Loucy (cell line): ENCODE measurements around the gene SIK3.

Experiments
- H2AFZ ChIP-seq: fragments of 200-600 bp; sonication (generic); 2 replicates; pipeline ENCODE4 v1.6.0; 2016; ENCODE audit warnings: antibody characterized with exemption, mild to moderate bottlenecking, low read length, moderate library complexity
- H3F3A ChIP-seq: fragments of 200-600 bp; 2 replicates; pipeline ENCODE4 v1.6.0; 2016; ENCODE audit warnings: antibody characterized with exemption, low read depth, mild to moderate bottlenecking
- H3K27me3 ChIP-seq: fragments of 200-600 bp; sonication (generic); 2 replicates; pipeline ENCODE4 v1.6.1; 2014; ENCODE audit warnings: low read length, mild to moderate bottlenecking; ENCODE audit not compliant: insufficient read depth, poor library complexity, severe bottlenecking
- H3K36me3 ChIP-seq: fragments of 200-600 bp; sonication (generic); 2 replicates; pipeline ENCODE4 v1.6.1; 2016; ENCODE audit warnings: low read length; ENCODE audit not compliant: insufficient read depth
- H3K4me1 ChIP-seq: fragments of 200-600 bp; sonication (generic); 2 replicates; pipeline ENCODE4 v1.5.1; 2014; ENCODE audit warnings: low read length, mild to moderate bottlenecking; ENCODE audit not compliant: insufficient read depth, poor library complexity, severe bottlenecking
- H3K4me2 ChIP-seq: fragments of 200-600 bp; sonication (generic); 2 replicates; pipeline ENCODE4 v1.6.0; 2014; ENCODE audit warnings: antibody characterized with exemption, low read length, low read depth, mild to moderate bottlenecking; ENCODE audit not compliant: poor library complexity, severe bottlenecking
- H3K4me3 ChIP-seq: fragments of 200-600 bp; sonication (generic); 2 replicates; pipeline ENCODE4 v1.5.1; 2014; ENCODE audit warnings: low read length, mild to moderate bottlenecking, mixed read lengths; ENCODE audit not compliant: poor library complexity, severe bottlenecking
- H3K79me2 ChIP-seq: fragments of 200-600 bp; sonication (generic); 2 replicates; pipeline ENCODE4 v1.6.1; 2014; ENCODE audit warnings: low read length; ENCODE audit not compliant: insufficient read depth
- H3K9ac ChIP-seq: fragments of 200-600 bp; sonication (generic); 2 replicates; pipeline ENCODE4 v1.6.0; 2014; ENCODE audit warnings: mild to moderate bottlenecking, low read depth, low read length, moderate library complexity; ENCODE audit not compliant: poor library complexity, severe bottlenecking
- H3K9me2 ChIP-seq: fragments of 200-600 bp; sonication (generic); replicated peaks from 2 replicates; pipeline ENCODE4 v1.6.1; 2016; ENCODE audit warnings: low read depth, low read length, mixed read lengths
- H3K9me3 ChIP-seq: fragments of 200-600 bp; sonication (generic); 2 replicates; pipeline ENCODE4 v1.6.1; 2014; ENCODE audit warnings: mild to moderate bottlenecking, antibody characterized with exemption, low read length, low read depth; ENCODE audit not compliant: insufficient read depth
- H4K20me1 ChIP-seq: fragments of 200-600 bp; sonication (generic); 2 replicates; pipeline ENCODE4 v1.6.0; 2014; ENCODE audit warnings: antibody characterized with exemption, low read length, mild to moderate bottlenecking; ENCODE audit not compliant: insufficient read depth, poor library complexity, severe bottlenecking
- EZH2phosphoT487 ChIP-seq: fragments of 200-600 bp; IDR thresholded peaks from 2 replicates; pipeline ENCODE4 v1.6.1; 2018; ENCODE audit warnings: antibody characterized with exemption, mild to moderate bottlenecking, moderate library complexity, borderline replicate concordance
- TF ChIP-seq, protein P1 (sequence below): fragments of 200-600 bp; sonication (generic); conservative IDR thresholded peaks from 2 replicates; pipeline ENCODE4 v1.5.1; 2014; ENCODE audit warnings: mild to moderate bottlenecking, antibody characterized with exemption, low read length

The SIK3 gene

DNA sequence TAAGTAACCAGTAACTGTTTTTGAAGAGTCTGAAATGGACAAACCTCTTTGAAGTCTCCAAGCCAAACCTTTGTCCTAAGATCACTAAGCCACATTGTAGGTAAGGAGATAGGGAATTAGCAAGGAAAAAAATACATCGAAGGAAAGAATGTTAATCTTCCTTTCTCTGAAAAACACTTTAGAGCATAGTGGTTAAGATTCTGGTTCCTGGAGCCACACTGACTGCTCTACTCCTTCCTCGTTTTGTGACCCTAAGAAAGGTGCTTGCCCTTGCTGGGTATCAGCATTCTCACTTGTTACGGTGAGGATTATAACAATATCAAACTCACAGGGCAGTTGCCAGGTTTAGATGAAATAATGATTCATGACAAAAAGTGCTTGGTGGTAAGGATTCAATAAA lies 104.0 kb downstream of the SIK3 start:
- Histone ChIP-seq H3K9me3 (no peaks in the 10 kb centered on the region), H3F3A (no peaks in the 10 kb centered on the region), H3K4me1 (peaks cover 9% of the 10 kb centered on the region), H3K9me2 (no peaks in the 10 kb centered on the region), H4K20me1 (no peaks in the 10 kb centered on the region), H3K36me3 (no peaks in the 10 kb centered on the region), H3K27me3 (no peaks in the 10 kb centered on the region), H3K9ac (no peak overlapping the region), H2AFZ (no peak overlapping the region), H3K4me2 (no peak overlapping the region), H3K79me2 (peaks cover 72% of the 10 kb centered on the region), H3K4me3 (no peak overlapping the region)
- no peak for TF ChIP-seq EZH2phosphoT487
- TF ChIP-seq, protein P1, sequence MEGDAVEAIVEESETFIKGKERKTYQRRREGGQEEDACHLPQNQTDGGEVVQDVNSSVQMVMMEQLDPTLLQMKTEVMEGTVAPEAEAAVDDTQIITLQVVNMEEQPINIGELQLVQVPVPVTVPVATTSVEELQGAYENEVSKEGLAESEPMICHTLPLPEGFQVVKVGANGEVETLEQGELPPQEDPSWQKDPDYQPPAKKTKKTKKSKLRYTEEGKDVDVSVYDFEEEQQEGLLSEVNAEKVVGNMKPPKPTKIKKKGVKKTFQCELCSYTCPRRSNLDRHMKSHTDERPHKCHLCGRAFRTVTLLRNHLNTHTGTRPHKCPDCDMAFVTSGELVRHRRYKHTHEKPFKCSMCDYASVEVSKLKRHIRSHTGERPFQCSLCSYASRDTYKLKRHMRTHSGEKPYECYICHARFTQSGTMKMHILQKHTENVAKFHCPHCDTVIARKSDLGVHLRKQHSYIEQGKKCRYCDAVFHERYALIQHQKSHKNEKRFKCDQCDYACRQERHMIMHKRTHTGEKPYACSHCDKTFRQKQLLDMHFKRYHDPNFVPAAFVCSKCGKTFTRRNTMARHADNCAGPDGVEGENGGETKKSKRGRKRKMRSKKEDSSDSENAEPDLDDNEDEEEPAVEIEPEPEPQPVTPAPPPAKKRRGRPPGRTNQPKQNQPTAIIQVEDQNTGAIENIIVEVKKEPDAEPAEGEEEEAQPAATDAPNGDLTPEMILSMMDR = no peak

DNA sequence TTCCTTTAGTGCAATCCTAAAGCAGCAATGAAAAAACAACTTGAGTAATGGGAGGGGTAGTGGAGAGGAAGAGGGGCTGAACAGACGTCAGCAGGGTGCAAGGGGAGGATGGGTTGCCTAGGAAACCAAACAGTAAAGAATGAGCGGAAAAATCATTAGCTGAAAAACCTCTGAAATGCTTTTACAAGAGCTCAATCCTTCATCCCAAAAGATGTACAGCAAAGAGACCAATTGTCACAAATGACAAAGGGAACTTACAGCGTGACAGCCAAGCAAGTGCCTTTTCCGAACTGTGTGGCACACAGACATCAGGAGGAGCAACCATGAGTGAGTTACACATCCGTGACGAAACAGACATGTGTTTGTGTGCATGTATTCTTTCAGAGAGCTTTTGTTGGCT lies 104.6 kb downstream of the SIK3 start:
- H3K9ac ChIP-seq = no peak overlapping the region
- no peaks in the 10 kb centered on the region for H3K27me3 ChIP-seq
- TF ChIP-seq, protein P1 = no peak
- no peak for TF ChIP-seq EZH2phosphoT487
- H3K4me1 ChIP-seq = peaks cover 9% of the 10 kb centered on the region
- H3K36me3 ChIP-seq = no peaks in the 10 kb centered on the region
- H3K4me2 ChIP-seq = no peak overlapping the region
- H3K4me3 ChIP-seq = no peak overlapping the region
- H3K79me2 ChIP-seq = peaks cover 67% of the 10 kb centered on the region
- no peaks in the 10 kb centered on the region for H3K9me2 ChIP-seq
- H2AFZ ChIP-seq = no peak overlapping the region
- H3K9me3 ChIP-seq = no peaks in the 10 kb centered on the region
- no peaks in the 10 kb centered on the region for H4K20me1 ChIP-seq
- H3F3A ChIP-seq = no peaks in the 10 kb centered on the region

DNA sequence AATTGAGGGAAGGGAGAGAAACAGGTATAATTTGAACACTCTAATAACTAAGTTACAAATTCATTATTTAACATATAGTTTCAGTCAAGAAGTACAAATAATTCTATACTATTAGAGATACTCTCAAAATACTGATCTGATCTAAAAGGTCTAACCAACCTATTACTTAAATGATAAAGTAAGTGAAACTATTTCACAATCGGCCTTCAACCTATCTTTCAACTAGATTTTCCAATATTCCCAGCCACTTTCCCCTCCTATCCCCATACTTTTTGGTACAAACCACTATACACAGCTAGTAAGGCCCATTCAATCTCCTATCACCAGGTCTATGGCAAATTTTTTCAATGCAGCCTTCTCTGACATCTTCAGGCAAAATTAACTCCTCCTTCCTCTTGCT lies 106.7 kb downstream of the SIK3 start:
- H3K4me3 ChIP-seq = no peak overlapping the region
- no peaks in the 10 kb centered on the region for H3K36me3 ChIP-seq
- H3K4me2 ChIP-seq = no peak overlapping the region
- H3K79me2 ChIP-seq = peaks cover 73% of the 10 kb centered on the region
- H3K27me3 ChIP-seq = no peaks in the 10 kb centered on the region
- H3K9me3 ChIP-seq = no peaks in the 10 kb centered on the region
- no peak overlapping the region for H3K9ac ChIP-seq
- no peak overlapping the region for H2AFZ ChIP-seq
- no peaks in the 10 kb centered on the region for H3K9me2 ChIP-seq
- H3K4me1 ChIP-seq = peaks cover 23% of the 10 kb centered on the region
- H3F3A ChIP-seq = no peaks in the 10 kb centered on the region
- no peak for TF ChIP-seq EZH2phosphoT487
- TF ChIP-seq, protein P1 = no peak
- H4K20me1 ChIP-seq = no peaks in the 10 kb centered on the region
